Measurements from ENCODE around the gene TRABD.

The TRABD gene

DNA sequence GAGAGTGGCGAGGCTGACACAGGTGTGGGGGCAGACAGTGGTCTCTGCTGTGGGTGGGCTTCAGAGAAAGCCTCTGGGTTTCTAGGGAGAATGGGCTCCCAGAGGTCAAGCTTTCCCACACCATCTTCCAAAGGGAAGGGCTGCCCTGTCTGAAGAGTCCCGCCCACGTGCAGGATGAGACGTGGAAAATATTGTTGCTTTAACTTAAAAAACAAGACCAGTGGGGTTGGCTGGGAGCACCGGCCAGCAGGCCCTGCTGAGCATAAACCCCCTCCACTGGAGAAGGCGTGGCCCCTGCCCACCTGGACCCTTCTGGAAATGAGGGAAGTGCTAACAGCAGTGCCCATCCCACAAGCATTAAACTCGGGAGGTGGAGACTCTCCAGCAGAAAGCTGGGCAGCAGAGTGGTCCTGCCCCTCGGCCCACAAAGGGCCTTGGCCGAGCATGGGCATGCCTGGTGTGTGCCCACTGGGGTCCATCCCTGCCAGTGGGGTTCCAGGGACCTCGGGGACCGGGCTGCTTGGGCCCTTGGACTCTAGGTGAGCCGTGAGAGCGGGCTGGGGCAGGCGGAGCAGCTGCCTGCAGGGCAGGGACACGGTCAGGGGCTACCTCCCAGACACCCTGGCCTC is 30.5 kb downstream of the TRABD start:
- DNase-seq (ENCODE audit: low read depth in 2 of 2) = no peak
- TF ChIP-seq, protein P1, sequence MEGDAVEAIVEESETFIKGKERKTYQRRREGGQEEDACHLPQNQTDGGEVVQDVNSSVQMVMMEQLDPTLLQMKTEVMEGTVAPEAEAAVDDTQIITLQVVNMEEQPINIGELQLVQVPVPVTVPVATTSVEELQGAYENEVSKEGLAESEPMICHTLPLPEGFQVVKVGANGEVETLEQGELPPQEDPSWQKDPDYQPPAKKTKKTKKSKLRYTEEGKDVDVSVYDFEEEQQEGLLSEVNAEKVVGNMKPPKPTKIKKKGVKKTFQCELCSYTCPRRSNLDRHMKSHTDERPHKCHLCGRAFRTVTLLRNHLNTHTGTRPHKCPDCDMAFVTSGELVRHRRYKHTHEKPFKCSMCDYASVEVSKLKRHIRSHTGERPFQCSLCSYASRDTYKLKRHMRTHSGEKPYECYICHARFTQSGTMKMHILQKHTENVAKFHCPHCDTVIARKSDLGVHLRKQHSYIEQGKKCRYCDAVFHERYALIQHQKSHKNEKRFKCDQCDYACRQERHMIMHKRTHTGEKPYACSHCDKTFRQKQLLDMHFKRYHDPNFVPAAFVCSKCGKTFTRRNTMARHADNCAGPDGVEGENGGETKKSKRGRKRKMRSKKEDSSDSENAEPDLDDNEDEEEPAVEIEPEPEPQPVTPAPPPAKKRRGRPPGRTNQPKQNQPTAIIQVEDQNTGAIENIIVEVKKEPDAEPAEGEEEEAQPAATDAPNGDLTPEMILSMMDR (IDR thresholded peaks at IDR 0.05; ENCODE audit: low read depth, low read length) = no peak
- H3K4me3 ChIP-seq (replicated peaks in 1 of 2; ENCODE audit: low read depth in 2 of 2, low read length in 2 of 2) = no peak overlapping the region

DNA sequence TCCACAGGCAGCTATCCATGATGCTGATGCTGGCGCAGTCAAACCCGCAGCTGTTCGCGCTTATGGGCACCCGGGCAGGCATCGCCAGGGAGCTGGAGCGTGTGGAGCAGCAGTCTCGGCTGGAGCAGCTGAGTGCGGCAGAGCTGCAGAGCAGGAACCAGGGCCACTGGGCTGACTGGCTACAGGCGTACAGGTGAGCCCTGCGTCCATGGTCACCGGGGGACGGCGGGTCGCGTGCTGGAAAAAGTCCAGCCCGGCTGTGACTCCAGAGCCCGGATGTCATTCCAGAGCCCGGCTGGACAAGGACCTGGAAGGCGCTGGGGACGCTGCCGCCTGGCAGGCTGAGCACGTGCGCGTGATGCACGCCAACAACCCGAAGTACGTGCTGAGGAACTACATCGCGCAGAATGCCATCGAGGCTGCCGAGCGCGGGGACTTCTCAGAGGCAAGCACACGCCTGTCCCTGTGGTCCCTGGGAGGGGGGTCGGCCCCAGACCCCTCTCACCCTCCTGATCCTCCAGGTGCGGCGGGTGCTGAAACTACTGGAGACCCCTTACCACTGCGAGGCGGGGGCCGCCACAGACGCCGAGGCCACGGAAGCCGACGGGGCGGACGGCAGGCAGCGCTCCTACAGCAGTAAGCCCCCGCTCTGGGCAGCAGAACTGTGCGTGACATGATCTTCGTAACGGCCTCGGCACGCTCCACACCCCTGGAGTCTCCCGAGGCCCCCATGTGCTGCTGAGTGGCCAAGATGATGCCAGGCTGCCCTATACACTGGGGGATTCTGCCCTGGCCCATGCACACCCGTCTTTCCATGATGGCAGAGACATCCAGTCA is 31.2 kb downstream of the TRABD start:
- no peak overlapping the region for H3K4me3 ChIP-seq (replicated peaks in 1 of 2; ENCODE audit: low read depth in 2 of 2, low read length in 2 of 2)
- TF ChIP-seq, protein P1 (IDR thresholded peaks at IDR 0.05; ENCODE audit: low read depth, low read length) = no peak
- DNase-seq (ENCODE audit: low read depth in 2 of 2) = no peak

DNA sequence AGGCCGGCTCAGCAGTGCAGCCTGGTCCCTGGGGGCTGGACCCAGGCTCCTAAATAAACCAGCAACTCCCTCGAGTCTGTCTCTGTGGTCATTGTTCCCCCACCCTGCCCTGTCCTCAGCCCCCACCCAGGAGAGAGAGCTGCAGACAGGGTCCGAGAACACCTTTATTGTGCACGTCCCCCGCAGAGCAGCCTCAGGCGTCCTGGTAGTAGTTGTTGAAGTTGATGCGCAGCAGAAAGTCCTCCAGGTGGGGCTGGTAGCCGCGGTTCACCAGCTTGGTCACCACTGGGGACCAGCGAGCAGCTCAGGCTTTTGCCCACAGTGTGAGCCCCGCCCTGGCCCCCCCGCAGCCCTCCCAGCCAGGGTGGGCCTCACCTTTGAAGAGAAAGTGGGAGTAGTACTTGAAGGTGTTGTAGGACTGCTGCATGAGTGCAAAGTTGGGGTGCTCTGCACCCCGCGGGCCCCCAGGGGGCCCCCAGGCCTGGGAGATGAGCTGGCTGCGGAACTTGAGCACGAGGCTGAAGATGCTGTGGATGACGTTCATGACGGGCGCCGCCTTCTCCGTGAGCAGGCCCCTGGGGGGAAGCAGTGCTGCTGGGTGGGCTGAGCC is 31.9 kb downstream of the TRABD start:
- DNase-seq (ENCODE audit: low read depth in 2 of 2) = no peak
- TF ChIP-seq, protein P1 (IDR thresholded peaks at IDR 0.05; ENCODE audit: low read depth, low read length) = no peak

DNA sequence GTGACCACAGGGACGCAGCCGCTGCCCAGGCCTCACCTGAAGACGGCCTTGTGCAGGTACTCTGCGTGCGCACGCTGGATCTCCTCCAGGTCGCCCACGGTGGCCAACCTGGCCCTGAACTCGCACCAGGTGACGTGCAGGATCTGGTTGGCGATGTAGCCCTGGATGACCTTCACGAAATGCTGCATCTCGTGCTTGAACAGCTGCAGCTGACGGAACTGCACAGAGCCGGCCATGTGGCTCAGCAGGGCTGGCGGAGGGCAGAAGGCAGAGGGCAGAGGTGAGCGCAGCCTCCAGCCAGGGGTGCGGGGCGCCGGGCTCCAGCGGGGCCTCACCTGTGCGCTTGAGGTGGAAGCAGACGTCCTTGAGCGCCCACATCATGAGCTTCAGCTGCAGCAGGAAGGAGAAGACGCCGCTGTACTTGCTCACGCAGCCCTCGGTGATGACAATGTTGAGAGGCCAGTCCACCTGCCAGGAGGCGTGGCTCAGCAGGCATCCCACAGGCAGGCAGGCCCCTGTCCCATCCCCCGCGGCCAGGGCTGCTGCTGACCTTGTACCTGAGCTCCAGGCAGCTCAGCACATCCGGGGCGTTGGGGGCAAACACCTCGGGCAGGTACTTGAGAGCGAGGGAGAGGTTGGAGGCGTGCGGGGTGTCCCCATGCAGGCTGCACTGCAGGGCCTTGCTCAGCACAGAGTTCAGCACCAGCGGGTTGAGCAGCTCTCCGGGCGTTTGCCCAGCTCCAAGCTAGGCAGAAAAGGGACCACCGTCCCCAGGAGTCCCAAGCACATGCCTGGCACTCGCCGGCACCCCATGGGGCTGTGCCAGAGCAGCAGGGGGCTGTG is 32.7 kb downstream of the TRABD start:
- TF ChIP-seq, protein P1 (IDR thresholded peaks at IDR 0.05; ENCODE audit: low read depth, low read length) = no peak
- DNase-seq (ENCODE audit: low read depth in 2 of 2) = no peak

More for the DNA sequence above, 31.9 kb downstream of the TRABD start:
- H3K4me3 ChIP-seq (replicated peaks in 1 of 2; ENCODE audit: low read depth in 2 of 2, low read length in 2 of 2) = no peak overlapping the region

DNA sequence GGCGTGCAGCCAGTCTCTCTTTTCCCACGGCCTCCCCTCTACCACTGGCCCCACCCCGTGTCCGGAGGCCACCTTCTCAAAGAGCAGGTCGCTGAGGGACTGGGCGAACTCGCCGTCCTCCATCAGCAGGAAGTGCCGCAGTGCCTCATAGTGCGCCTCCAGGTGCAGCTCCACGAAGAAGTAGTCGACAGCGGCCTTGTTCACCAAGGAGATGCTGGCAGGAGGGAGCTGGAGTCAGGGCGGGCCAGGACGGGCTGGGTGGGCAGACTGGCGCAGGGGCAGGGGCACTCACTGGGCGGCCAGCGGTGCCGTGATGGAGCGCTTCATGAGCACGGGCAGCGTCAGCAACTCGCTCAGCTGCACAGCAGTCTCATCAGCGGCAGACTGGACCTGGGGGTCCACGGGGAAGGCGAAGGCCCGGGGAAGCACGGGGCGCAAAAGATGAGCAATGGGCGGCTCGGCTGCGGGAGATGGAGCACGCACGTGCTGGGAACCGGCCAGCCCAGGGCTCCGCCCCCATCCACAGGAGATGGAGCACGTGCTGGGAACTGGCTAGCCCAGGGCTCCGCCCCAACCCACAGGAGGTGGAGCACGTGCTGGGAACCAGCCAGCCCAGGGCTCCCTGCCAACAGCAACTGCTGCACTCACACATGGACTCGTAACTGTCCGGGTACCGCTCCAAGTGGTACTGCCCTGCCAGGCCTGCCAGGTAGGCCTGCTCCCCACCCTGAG is 33.4 kb downstream of the TRABD start:
- H3K4me3 ChIP-seq (replicated peaks in 1 of 2; ENCODE audit: low read depth in 2 of 2, low read length in 2 of 2) = no peak overlapping the region
- TF ChIP-seq, protein P1 (IDR thresholded peaks at IDR 0.05; ENCODE audit: low read depth, low read length) = no peak
- peak; percentile 65 to 87 for DNase-seq (ENCODE audit: low read depth in 2 of 2)

More for the DNA sequence above, 32.7 kb downstream of the TRABD start:
- H3K4me3 ChIP-seq (replicated peaks in 1 of 2; ENCODE audit: low read depth in 2 of 2, low read length in 2 of 2) = no peak overlapping the region

Measured in cardiac fibroblast (primary cell).